NOMO-1 treated with dmso at 0.1 percent for 144 hours (cell line): Measurements from ENCODE around the gene MDM4.

Experiments used
- DNase-seq: peaks from one replicate; lab custom pipeline; 2025; ENCODE audit not compliant: unreplicated experiment; lab: John Stamatoyannopoulos, UW

Gene MDM4

GRCh38 chr1:204602871-204603542 lies 86.8 kb downstream of the MDM4 start:
- no peak for DNase-seq

- DNase-seq = no peak
These were observed 89.6 kb downstream of the MDM4 start for GRCh38 chr1:204605791-204606190.
